ENCODE results near the gene MTUS2.

GRCh38 chr13:29384871-29385270 is 564.7 kb downstream of the MTUS2 start:
- TF ChIP-seq POLR2A (IDR thresholded peaks at IDR 0.05; ENCODE audit: control extremely low read depth in 1 of 2, low read depth in 2 of 2, low read length in 2 of 2) (no peak), CTCF (IDR thresholded peaks at IDR 0.05; ENCODE audit: control extremely low read depth in 1 of 3, insufficient read depth in 1 of 3, low read depth in 1 of 3, low read length in 3 of 3) (no peak)
